ENCODE data around the gene SOX11. TPM values are rescaled to one million over a fixed set of nuclear protein-coding genes. Genes with fewer than 3 reads are reported as not detected.
"Not testable (repeated sequence)": the region's sequence is repeated elsewhere in the genome, so short reads cannot be mapped to it uniquely, and the experiment has no call there.

The SOX11 gene
- total RNA-seq, result not detected

GRCh38 chr2:5691985-5692529, at the start of gene SOX11:
Gene SOX11, plus strand, starts transcription at chr2:5692384. Its CDS starts 338 bp downstream, at chr2:5692722.
- DNase-seq, result no peak

GRCh38 chr2:5652734-5653133, 39.5 kb upstream of the SOX11 start:
- not testable (repeated sequence) for DNase-seq

GRCh38 chr2:5653756-5654155, 38.4 kb upstream of the SOX11 start:
- DNase-seq, result not testable (repeated sequence)

- DNase-seq, result no peak
These were observed 35.0 kb upstream of the SOX11 start for GRCh38 chr2:5657231-5657630.

- no peak for DNase-seq
These were observed 31.6 kb upstream of the SOX11 start for GRCh38 chr2:5660591-5660990.

- DNase-seq, result no peak
These were observed 30.8 kb upstream of the SOX11 start for GRCh38 chr2:5661362-5661761.

GRCh38 chr2:5664278-5664681, 27.9 kb upstream of the SOX11 start:
- DNase-seq, result no peak

- DNase-seq, result no peak
These were observed 27.1 kb upstream of the SOX11 start for GRCh38 chr2:5665066-5665465.

- no peak for DNase-seq
These were observed 25.4 kb upstream of the SOX11 start for GRCh38 chr2:5666798-5667197.

GRCh38 chr2:5667655-5668054, 24.5 kb upstream of the SOX11 start:
- not testable (repeated sequence) for DNase-seq

- DNase-seq, result no peak
These were observed 23.4 kb upstream of the SOX11 start for GRCh38 chr2:5668682-5669250.

- no peak for DNase-seq
These were observed 19.4 kb upstream of the SOX11 start for GRCh38 chr2:5672749-5673144.

GRCh38 chr2:5673145-5674025, 18.8 kb upstream of the SOX11 start:
- DNase-seq, result no peak

- DNase-seq, result no peak
These were observed 18.2 kb upstream of the SOX11 start for GRCh38 chr2:5674026-5674340.

- DNase-seq, result no peak
These were observed 15.1 kb upstream of the SOX11 start for GRCh38 chr2:5677133-5677532.

- DNase-seq, result no peak
These were observed 8.7 kb upstream of the SOX11 start for GRCh38 chr2:5683471-5683870.

GRCh38 chr2:5685225-5685624, 7.0 kb upstream of the SOX11 start:
- DNase-seq, result no peak

GRCh38 chr2:5686068-5686467, 6.1 kb upstream of the SOX11 start:
- DNase-seq, result no peak

GRCh38 chr2:5686536-5686935, 5.6 kb upstream of the SOX11 start:
- no peak for DNase-seq

GRCh38 chr2:5689750-5690149, 2.4 kb upstream of the SOX11 start:
- DNase-seq, result no peak

GRCh38 chr2:5690286-5690685, 1.9 kb upstream of the SOX11 start:
- no peak for DNase-seq

- no peak for DNase-seq
These were observed 1.4 kb upstream of the SOX11 start for GRCh38 chr2:5690718-5691220.

- no peak for DNase-seq
These were observed 781 bp upstream of the SOX11 start for GRCh38 chr2:5691221-5691984.

Measured in effector CD4-positive, alpha-beta T cell (primary cell).